Stimulated activated naive CD4-positive, alpha-beta T cell treated with Interleukin-2 at 50 U/mL for 16 hours (primary cell): ENCODE measurements around the gene PPP2R2C.

Source experiments
- DNase-seq: peaks from one replicate; lab custom pipeline; 2025; lab: John Stamatoyannopoulos, UW

Gene PPP2R2C

DNA sequence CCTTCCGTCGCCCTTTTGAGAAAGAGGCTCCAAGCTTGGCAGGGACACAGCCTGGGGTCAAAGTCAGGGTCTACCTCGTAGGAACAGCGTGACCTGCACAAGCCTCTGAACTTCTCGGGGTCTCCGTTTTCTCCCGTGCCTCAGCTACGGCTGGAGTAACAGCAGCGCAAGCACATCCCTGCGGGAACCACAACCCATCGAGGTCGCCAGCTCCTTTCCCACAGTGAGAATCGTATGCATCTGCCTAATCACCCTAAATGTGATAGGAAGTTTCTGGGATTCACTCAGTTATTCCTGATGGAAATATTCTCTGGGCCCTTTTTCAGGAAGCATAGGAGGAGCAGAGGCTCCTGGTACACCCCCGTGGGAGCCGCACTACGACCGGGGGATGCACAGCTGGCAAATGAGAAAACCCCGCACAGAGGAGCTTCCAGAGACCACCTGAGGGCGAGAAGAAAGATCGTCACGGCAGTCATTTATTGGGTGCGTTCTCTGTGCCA, 24.7 kb downstream of the PPP2R2C start:
- DNase-seq = no peak

DNA sequence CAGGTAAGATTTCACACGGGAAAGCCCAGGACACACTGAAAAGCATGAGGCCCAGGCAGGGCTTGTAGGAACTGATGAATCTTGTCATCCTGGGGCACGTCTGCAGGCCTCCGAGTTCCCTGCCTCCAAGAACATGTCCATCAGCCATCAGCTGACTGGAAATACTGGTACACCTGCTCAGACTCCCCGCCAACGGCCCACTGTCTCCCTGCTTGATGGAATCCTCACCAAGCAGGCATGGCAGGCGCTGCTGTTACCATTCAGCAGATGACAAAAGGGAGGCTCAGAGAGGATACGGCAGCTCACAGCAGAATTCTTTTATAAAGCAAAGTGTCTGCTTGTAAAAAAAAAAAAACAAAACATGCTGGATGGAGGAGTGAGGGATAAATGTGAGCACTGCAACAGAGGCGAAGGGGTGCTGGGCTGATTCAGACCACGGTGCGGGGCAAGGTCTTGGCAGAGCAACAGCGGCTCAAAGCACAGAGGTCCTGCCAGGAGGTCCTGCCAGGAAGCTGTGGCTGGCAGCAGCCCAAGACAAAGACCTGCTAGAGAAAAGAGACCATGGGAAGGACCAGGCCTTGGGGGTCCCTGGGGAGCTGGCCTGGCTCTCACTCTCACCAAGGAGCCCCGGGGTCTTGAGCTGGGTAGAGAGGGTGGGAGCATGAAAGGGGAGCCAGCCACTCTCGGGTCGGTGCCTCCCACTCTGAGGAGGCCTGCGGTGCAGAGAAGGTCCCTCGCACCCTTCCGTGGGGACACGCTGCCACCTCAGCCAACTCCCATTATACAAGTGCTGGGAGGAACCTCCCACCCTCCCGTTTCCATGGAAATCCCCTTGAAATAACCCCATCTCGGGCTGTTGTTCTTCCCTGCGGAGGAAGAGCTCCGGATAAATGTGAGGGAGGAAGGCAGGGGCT, 25.6 kb downstream of the PPP2R2C start:
- no peak for DNase-seq

DNA sequence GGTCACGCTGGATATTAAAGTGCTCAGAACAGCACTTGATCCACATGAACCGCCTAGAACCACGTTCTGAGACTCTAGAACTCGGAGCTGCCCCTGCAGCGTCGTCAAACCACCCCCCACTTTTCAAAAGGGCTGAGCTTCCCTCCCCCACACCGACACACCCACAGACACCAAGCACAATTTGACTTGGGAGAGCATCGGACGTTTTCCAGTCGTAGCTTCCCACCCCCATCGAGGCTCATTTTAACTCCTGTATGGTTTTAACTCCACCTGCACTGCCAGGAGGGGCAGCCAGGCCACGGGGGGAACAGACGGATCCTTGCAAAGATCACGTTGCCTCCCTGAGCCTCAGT, 26.3 kb downstream of the PPP2R2C start:
- no peak for DNase-seq

DNA sequence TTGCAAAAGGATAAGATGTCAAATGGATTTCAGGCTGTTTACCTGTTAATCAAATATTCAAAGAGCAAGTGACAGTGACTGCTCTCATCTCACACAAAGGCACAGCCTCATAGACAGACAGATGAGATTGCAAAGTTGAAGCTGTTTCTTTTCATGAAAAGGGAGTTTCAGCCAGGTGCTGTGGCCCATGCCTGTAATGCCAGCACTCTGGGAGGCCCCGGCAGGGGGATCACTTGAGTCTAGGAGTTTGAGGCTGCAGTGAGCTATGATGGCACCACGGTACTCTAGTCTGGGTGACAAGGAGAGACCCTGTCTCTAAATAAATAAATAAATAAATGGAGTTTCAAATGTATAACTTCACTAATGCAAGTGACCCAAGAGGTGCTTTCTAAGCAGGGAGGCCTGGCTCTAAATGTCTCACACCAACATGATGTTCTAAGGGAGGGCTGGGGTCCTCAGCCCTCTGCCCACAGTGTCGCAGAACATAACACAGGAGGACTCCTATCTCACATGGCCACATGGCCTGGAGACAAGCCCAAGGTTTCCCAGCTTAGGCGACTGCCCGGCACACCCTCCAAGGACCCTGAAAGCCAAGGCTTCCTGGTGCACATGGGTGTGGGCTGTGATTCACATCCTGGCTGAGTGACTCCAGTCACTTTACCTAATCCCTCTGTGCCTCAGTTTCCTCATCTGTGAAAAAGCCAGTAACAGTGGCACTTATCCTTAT, 26.8 kb downstream of the PPP2R2C start:
- DNase-seq = no peak

DNA sequence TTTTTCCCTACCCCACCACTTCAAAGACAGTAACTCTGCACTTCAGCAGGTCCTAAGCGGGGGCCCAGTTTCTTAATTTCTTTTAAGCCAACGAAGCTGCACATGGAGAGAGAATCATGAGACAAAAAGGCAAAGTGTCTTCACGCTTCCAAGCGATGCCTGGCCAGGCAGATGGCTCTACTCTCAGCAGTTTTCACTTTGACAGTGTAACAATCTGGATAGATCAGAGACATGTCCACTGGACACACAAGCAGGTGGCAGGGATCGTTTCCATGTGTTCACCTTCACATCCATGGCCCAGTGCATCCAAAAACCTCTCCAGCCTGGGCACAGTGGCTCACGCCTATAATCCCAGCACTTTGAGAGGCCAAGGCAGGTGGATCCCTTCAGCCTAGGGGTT, 27.8 kb downstream of the PPP2R2C start:
- DNase-seq = no peak

DNA sequence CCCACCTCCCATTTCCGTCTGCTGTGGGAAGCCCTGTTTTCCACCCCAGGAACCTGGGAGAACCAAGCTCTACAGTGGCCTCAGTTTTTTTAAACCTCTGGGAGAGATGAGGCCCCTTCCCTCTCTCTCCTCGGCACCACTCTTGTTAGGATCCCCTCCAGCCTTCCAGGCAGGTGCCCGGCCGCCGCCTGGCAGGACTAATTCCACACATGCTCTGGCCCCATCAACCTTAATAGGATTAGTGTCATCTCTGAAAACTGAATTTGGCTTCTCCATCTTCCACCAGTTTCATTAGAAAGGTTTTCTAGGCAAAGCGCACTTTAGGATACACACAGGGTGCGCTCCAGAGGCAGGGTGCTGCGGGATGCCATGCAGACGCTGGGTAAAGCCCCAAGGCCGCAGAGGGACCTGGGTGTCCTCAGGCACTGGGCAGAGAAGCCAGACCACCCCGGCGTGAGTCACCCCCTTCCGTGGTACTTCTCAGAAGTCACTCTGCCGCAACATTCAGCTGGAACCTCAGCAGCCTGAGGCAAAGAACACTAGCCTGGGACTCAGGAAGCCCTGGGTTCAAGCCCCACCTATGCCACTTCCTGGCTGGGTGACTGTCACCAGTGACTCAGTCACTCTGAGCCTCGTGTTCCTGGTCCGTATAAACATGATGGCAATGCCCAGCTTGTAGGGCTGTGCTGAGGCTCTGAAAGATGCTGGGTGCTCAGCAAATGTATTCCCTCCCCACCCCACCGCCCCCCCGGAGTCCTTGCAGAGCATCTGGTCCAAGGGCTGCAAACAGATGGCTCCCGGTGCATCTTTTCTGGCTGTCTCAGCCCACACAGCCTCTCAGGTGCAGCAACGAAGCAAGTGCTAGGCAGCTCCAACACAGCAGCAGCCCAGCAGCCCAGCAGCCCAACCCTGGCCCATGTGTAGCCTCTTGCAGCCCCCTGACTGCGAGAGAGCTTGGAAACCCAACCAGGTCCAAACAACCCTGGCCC, 29.1 kb downstream of the PPP2R2C start:
- no peak for DNase-seq

DNA sequence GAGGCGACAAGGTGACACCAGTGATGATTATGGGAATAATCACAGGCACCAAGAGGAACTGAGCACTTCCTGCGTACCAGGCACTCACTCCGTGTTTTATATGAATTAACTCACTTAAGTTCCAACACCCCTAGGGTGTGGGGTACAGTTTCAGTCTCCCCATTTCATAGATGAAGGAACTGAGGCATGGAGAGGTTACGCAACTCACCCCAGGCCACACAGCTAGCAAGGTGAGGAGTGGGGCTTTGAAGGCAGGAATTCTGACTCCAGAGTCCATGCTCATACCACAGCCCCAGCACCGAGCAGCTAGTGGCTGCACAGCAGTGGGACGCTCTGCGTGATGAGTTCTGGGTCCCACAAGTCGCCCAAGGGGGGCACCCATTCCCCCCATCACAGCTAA, 29.9 kb downstream of the PPP2R2C start:
- no peak for DNase-seq

DNA sequence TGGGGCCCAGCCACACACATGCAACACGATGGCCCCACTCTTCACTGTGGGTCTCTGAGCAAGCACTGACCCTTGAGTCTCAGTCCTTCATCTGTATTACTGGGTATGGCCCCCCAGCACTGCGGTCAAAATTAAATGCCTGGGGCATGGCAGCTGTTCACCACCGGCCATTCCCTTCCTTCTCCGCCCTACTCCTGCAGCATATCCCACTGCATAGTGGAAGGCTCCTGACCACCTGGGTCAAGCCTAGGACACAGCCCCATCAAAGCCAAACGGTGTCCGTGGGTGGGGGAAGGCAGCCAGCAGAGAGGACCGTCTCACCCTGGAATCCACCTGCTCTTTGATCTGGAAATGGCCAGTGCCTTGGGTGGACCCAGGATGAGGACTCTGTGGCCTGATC, 30.7 kb downstream of the PPP2R2C start:
- DNase-seq = no peak

DNA sequence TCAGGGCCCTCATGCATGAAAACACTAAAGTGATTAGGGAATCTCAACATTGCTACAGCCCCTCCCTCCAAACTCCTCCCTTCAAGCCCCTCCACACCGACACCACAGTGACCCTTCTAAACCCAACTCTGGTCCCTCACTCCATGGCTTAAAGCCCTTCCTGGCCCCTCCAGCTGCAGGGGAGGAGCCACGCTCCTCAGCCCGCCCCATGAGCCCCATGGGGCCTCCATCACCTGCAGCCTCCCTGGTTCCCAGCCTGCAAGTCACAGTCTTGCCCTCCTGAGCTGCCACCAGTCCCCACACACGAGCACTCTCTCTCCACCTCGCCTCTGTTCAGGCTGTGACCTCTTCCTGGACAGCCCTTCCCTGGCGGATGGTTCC, 31.2 kb downstream of the PPP2R2C start:
- no peak for DNase-seq

DNA sequence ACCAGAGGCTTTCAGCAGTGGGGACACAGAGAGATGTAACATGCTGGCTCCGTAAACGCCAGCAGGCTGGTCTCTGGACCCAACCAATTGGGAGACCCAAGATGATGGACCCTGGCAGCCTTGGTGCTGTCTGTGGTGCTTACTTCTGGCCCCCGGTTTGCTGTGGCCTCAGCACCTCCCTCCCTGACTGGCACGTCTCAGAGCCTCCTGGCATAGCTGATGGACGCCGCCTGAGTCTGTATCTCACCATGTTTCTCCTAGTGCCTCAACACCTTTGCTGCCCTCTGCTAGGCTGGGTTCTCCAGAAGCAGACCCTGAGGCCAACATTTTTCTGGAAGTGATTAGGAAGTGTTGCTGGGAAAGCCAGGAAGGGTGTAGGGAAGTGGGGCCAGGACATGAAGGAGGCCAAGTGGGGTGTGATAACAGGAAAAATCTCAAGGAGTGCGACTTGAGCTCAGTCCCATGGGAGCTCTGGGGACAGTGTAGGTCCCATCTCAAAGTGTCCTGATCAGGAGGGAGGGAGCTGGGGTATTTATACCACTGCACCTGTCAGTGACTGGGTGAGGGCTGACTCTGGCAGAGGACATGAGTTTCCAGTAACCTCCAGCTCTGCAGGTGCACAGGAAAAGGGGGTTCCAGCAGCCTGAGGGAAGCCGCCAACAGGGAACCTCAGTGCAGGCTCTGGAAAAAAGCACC, 31.8 kb downstream of the PPP2R2C start:
- DNase-seq = no peak

DNA sequence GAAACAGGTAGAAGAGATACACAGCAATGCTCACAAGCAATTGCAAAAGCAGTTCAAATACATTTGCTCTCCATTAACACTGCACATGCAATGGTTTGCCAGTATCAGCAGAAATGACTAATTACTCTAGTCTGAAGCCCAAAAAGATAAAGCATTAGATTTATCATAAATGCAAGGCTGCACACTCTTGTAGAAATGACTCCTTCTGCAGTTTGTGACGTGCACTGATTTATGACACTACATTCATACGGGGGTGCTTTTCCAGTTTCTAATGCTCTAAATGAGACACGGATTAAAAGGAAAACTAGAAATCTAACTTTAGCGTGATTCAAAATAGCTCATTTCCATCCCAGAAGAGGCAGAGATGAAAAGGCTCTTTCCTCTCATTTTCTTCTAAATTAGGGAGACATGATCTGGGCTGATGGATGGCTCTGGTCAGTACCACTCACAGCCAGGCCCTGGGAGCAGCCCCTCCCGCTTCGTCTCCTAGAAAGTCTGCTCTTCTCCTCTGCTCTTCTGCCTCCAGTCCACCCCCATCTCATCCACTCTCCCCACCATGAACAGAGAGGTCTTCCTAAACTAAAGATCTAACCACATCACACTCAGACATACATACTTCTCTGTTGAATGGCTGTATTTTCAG, 33.2 kb downstream of the PPP2R2C start:
- no peak for DNase-seq

DNA sequence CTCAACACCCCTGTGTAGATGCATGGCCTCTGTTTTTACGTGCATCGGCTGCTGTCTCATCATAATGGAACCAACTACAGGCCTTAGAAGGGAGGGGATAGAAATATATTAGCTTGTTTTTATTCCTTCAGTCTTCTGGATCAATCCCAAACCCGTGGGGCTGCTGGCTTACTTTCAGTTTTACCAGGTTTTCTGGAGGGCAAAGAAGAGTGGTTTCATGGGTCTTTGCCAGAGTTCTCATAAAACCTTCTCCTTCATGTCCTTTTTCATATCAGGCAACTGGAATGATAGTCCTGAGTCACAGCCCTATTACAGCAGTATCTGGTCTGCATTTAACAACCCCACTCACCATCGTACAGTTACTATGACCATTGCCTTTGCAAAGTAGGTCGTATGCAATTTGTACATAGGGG, 34.6 kb downstream of the PPP2R2C start:
- DNase-seq = no peak

DNA sequence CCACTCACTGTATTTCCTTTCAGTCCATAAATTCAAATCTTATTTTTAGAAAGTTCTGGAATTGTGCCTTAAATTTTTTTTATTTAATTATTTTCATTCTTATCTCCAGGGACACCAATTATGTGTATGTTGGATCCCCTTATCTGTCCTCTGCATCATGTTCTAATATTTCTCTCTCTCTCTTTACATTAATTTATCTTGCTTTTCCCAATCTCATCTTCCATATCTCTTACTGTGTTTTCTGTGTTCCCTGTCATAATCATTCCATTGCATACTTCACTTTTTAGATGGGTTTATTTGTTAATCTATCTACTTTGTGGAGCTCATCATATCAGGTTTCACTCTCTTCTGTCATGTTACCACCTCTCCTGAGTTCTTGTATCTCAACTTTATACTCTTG, 37.4 kb downstream of the PPP2R2C start:
- no peak for DNase-seq

DNA sequence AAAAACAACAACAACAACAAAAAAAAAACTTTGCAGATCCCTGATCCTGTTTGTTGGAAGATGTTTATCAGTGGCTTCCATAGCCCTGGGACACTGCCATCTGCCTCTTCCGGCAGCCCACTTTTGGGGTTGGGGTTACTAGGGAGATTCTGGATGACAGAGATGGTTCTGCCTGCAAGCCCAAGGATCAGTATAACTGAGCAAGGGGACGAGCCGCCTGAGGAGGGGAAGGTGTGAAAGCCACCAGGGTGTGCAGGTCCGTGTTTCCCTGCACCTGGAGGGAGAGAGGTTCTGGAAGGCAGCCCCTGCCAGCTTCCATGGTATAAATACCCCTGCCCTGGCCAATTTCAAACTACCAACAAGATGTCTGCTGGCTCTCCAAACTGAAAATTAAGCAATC, 41.5 kb downstream of the PPP2R2C start:
- no peak for DNase-seq

DNA sequence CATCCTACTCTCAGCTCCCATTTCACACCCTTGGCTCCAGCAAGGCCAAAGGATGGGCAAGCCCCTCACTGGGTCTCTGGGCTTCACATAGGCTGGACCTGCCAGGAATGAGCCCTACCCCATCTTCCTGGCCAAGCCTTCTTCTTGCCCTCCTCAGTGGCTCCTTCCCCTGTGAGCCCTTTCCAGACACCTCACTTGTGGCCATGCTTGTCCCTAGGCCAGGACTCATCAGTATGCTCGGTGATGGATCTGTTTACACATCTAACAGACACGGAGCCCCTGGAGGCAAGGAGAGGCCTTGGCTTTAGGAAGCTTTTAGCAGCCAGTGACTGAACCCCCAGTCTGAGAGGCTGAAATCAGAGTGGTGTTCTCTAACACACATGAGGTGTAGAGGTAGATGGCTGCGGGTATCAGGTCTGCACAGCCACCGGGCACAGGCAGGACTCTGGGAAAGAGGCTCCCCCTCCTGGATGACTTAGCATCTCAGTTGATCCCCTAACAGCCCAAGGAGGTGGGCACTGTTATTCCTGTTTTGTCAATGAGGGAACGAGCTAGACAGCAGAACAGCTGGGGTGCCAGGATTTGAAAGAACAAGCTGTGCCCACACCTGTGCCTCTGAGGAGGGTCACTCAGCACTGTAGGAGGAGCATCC, 44.8 kb downstream of the PPP2R2C start:
- no peak for DNase-seq

DNA sequence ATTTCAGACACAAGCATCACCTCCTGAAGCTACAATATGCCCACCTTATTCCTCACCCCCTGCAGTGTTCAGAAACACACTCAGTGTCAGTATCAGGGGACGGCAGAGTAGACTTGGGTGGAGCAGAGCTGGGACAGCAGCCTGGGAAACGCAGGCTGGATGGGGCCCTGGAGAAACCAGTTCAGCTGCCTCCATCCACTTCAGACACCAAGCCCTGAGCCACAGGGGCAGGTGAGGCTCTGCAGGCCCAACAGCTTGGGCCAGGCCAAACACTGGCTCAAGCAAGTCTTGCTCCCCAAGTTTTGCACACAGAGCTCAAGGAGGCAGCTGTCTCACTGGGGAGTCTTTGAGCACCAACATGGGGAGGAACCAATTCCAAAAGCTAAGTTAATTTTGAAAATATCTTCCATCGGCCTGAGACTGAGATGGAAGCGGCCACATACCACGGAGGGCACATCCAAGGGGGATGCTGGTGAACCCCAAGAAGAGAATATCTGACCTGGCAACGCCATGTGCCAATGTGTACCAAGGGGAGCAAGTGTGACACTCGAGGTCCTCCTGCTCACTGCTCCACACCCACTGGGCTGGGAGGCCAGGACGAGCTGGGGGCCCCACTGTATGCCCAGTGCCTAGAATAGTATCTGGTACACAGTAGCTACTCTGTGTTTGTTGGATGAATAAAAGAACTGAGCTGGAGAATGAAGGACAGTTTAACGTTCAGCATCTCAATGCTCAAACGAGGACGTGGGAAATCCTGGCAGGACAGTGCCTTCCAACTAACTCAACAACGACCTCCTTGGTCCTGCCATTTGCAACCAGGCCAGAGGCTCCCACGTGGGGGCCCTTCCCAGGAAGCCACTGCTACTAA, 45.6 kb downstream of the PPP2R2C start:
- no peak for DNase-seq

DNA sequence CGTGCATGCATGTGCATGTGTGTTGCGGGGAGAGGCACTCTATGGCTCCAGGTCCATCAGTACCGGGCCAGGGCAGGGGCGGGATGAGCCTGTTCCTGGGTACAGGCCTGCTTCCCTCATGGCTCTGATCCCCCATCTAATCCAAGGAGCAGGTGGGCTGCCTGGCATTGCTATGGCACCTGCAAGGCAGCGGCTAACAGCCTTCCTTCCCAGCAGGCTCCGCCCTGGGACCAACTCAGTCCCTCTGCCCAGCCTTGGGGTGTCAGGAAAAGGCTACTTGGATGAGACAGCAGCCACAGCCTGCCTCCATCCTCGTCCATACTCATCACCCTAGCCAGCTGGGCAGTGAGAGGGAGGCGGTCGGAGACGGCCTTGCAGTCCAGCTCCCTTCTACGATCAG, 46.5 kb downstream of the PPP2R2C start:
- DNase-seq = no peak

DNA sequence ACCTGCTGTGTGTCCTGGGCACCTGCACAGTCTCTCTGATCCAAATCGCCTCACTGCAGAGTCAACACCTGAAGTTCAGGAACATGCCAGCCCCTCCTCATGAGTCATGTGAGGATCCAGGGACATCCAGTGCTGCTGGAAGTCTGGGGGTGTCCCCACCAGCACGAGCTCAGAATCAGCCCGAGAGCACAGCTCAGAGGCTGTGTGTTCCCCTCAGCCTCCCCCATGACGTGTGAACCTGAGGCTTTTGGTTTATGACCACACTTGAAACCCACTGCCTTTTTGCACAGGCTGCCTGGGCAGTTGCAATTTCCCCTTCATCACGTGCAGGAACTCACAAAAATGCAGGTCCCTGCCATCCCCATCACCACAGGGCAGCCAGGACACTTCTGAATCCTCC, 47.1 kb downstream of the PPP2R2C start:
- DNase-seq = no peak

DNA sequence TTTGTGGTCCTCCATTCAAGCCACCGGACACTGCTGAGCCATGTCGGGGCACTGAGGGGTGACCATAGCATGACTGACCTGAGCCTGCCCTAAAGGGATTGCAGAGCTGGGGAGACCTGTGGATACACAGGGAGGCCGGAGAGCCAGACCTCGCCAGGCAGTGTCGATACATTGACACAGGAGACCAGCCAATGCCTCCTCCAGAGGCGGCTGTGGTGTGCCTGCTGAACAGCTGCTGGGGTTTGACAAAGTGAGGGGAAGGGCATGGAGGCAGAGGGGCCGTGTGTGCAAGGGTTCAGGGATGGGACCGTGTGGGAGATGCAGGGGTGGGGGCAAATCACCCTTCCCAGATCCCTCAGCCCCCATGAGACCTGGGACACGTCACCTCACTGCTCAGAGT, 48.0 kb downstream of the PPP2R2C start:
- no peak for DNase-seq

DNA sequence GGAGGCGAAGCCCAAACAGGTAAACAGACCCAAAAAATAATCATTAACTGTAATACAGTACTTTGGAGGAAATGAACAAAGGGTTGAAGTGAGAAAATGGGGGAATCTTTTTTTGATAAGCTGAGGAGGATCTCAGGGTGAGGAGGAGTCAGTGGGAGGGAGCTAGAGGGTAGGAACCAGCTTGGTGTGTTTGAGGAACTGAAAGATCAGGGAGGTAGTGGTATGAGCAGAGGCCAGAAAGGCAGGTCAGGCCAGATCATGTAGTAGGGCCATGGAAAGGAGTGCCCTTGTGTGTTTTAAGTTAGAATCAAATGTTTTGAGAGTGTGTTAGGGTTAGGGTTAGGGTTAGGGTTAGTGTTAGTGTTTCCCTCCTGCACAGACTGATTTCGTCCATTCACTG, 48.8 kb downstream of the PPP2R2C start:
- DNase-seq = no peak
